Heart left ventricle (tissue), 16 donors: ENCODE measurements around the gene CHAF1A. TPM values are rescaled to one million over a fixed set of nuclear protein-coding genes. Genes with fewer than 3 reads are reported as not detected.
A peak's percentile ranks its signal among the peaks of the same experiment; 100 is the strongest.

Experiments used
- ATAC-seq, 4 donors: fragments of 200-7000 bp; cut with Tn5 transposase; one replicate each; pipeline ENCODE4 v1.9.1; 2020 to 2022; ENCODE audit warnings: moderate library complexity in 4 of 4, mild to moderate bottlenecking in 3 of 4, moderate number of reproducible peaks in 1 of 4
- DNase-seq, 5 donors: peaks; one replicate each; pipeline ENCODE4 v3.0.0-alpha.2; 2020
- H3K27ac ChIP-seq, 12 donors: fragments of 200-600 bp; sonication (generic) in 4 of 12; one replicate each; pipeline versions ENCODE4 v1.5.0 to v1.8.0; 2016 to 2022; ENCODE audit warnings: mild to moderate bottlenecking in 2 of 12
- H3K27me3 ChIP-seq, 9 donors: fragments of 200-600 bp; sonication (generic) in 2 of 9; one replicate each; pipeline versions ENCODE4 v1.5.1 to v1.8.0; 2016 to 2022; ENCODE audit warnings: mild to moderate bottlenecking in 3 of 9
- H3K36me3 ChIP-seq, 9 donors: fragments of 200-600 bp; sonication (generic) in 2 of 9; one replicate each; pipeline versions ENCODE4 v1.5.0 to v1.8.0; 2018 to 2022; ENCODE audit warnings: mild to moderate bottlenecking in 2 of 9
- H3K4me1 ChIP-seq, 12 donors: fragments of 200-600 bp; sonication (generic) in 4 of 12; one replicate each; pipeline versions ENCODE4 v1.5.0 to v1.8.0; 2016 to 2022; ENCODE audit warnings: mild to moderate bottlenecking in 3 of 12
- H3K4me3 ChIP-seq, 12 donors: fragments of 200-600 bp; sonication (generic) in 4 of 12; one replicate each; pipeline versions ENCODE4 v1.5.0 to v1.8.0; 2017 to 2022; ENCODE audit warnings: mild to moderate bottlenecking in 9 of 12, moderate library complexity in 4 of 12
- H3K9me3 ChIP-seq, 12 donors: fragments of 200-600 bp; sonication (generic) in 4 of 12; one replicate each; pipeline versions ENCODE4 v1.5.0 to v1.8.0; 2016 to 2022; ENCODE audit warnings: mild to moderate bottlenecking in 1 of 12
- POLR2A ChIP-seq, 2 donors: fragments of 450-650 bp; IDR thresholded peaks; one replicate each; pipeline ENCODE4 v1.6.1; 2017; ENCODE audit warnings: antibody characterized with exemption in 2 of 2, mild to moderate bottlenecking in 2 of 2, moderate library complexity in 2 of 2
- WGBS, 4 donors: extraction: QIAGEN DNeasy Blood & Tissue Kit in 2 of 4; methylation state at CpG; one replicate each; pipeline versions ENCODE4 v1.1.5 to v1.1.7; 2013 to 2018; 5-methylcytosine and 5-hydroxymethylcytosine counted together
- intact Hi-C, 10 donors: fragments of 100-400 bp; cut with DNase I; formaldehyde crosslinking; loops; one replicate each; pipeline versions ENCODE4 v1.11.1 to v1.14.2; 2022
- polyA plus RNA-seq, 2 donors: library from polyadenylated mRNA; stranded (reverse); fragments of 200-250 nt; gene quantifications; one replicate each; pipeline ENCODE4 v1.2.3, GENCODE V29; 2013
- total RNA-seq, 9 donors: library from RNA; depleted of rRNA in 2 of 9; stranded (reverse); fragments of >200 nt in 2 of 9; fragmentation: NEBNext Ultra II Directional in 3 of 9; extraction: Animal tissue kit (Norgen Biotek cat#: 25700) in 3 of 9; gene quantifications; one replicate each; pipeline versions ENCODE4 v1.1.0 to v1.2.4, GENCODE V29; 2016 to 2023
- TF ChIP-seq, protein P1 (sequence below), 12 donors: fragments of 200-600 bp; sonication (generic) in 4 of 12; IDR thresholded peaks; one replicate each; pipeline versions ENCODE4 v1.5.0 to v1.8.0; 2018 to 2022; ENCODE audit warnings: antibody characterized with exemption in 12 of 12, mild to moderate bottlenecking in 5 of 12
- donor health status: ischemic (EF 13 %, LVEDD 7.1; RV severe dilation, severe dysfunction).
- donor health status: healthy with polysubstance abuse.
- donor health status: DM: no; HTN: yes; CAD: no.
- donor health status: DM: no; HTN: no; CAD: no.
- donor health status: ischemic (EF 25% LVEDD 6.9; RV normal size, moderate dysfunction).
- donor health status: ischemic (EF 25% LVEDD 5.7; RV mildly dilated, moderate dysfunction).
- donor health status: healthy.
- donor health status: DM: yes; HTN: yes; CAD: no.
- donor health status: ischemic (EF 35%, LVEDD 5.7; RV mildly dilated, moderate dysfunction).
- donor health status: nonischemic (EF 11% LVEDD 7.7; RV severe dilation, severe dysfunction).
- donor health status: DM: yes; HTN: yes; CAD: no.
- donor health status: PGD.
- donor health status: ischemic (EF 29% LVEDD 5.4; RV normal size, mild dysfunction).
- donor health status: nonischemic (EF 23%, LVEDD 6.1; RV moderate dilation, normal function).

Gene CHAF1A
- total and polyA plus RNA-seq, 11 donors: 2.9 to 10.7 (median 5.5) TPM

GRCh38 chr19:4428326-4428975 lies 26.0 kb downstream of the CHAF1A start:
- peaks cover 0 to 46% (median 19%) of the 10 kb centered on the region in 9 donors for H3K36me3 ChIP-seq
- H3K4me3 ChIP-seq: no peak overlapping the region
- H3K4me1 ChIP-seq: peaks cover 0 to 22% (median 0%) of the 10 kb centered on the region in 12 donors
- ATAC-seq (no peak), DNase-seq (peak in 1 of 5 donors; percentile 55)
- H3K27ac ChIP-seq: no peak overlapping the region
- 93 to 96% (median 94%) methylated on average over 14 to 20 of the region's 20 CpGs for WGBS, 4 donors
- no peaks in the 10 kb centered on the region for H3K9me3 ChIP-seq
- H3K27me3 ChIP-seq: no peaks in the 10 kb centered on the region
- intact Hi-C loops: no loop called here
- TF ChIP-seq POLR2A (IDR thresholded peaks at IDR 0.05): no peak
- TF ChIP-seq, protein P1, sequence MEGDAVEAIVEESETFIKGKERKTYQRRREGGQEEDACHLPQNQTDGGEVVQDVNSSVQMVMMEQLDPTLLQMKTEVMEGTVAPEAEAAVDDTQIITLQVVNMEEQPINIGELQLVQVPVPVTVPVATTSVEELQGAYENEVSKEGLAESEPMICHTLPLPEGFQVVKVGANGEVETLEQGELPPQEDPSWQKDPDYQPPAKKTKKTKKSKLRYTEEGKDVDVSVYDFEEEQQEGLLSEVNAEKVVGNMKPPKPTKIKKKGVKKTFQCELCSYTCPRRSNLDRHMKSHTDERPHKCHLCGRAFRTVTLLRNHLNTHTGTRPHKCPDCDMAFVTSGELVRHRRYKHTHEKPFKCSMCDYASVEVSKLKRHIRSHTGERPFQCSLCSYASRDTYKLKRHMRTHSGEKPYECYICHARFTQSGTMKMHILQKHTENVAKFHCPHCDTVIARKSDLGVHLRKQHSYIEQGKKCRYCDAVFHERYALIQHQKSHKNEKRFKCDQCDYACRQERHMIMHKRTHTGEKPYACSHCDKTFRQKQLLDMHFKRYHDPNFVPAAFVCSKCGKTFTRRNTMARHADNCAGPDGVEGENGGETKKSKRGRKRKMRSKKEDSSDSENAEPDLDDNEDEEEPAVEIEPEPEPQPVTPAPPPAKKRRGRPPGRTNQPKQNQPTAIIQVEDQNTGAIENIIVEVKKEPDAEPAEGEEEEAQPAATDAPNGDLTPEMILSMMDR (IDR thresholded peaks at IDR 0.05): no peak

DNA sequence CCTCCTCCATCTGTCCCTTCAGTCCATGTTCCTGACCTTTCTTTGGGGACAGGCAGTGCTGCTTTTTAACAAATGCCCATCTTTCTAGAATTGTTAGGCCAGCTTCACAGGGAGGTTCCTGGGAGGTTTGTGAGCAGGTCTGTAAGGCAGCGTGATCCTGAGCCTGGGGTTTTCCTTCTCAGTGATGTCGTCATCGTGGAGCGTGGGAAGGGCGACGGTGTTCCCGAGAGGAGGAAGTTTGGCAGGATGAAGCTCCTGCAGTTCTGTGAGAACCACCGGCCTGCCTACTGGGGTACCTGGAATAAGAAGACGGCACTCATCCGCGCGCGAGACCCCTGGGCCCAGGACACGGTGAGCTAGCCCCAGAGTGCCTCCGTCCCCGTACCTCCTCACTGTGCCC lies 26.8 kb downstream of the CHAF1A start:
- H3K27ac ChIP-seq: no peak overlapping the region
- intact Hi-C loops: no loop called here
- ATAC-seq (no peak), DNase-seq (peak in 1 of 5 donors; percentile 8)
- TF ChIP-seq, protein P1 (IDR thresholded peaks at IDR 0.05): no peak
- TF ChIP-seq POLR2A (IDR thresholded peaks at IDR 0.05): no peak
- 86 to 91% (median 89%) methylated on average over 11 to 16 of the region's 16 CpGs for WGBS, 4 donors
- no peaks in the 10 kb centered on the region for H3K27me3 ChIP-seq
- peaks cover 0 to 22% (median 0%) of the 10 kb centered on the region in 12 donors for H3K4me1 ChIP-seq
- H3K9me3 ChIP-seq: no peaks in the 10 kb centered on the region
- H3K4me3 ChIP-seq: no peak overlapping the region
- peaks cover 0 to 46% (median 14%) of the 10 kb centered on the region in 9 donors for H3K36me3 ChIP-seq

DNA sequence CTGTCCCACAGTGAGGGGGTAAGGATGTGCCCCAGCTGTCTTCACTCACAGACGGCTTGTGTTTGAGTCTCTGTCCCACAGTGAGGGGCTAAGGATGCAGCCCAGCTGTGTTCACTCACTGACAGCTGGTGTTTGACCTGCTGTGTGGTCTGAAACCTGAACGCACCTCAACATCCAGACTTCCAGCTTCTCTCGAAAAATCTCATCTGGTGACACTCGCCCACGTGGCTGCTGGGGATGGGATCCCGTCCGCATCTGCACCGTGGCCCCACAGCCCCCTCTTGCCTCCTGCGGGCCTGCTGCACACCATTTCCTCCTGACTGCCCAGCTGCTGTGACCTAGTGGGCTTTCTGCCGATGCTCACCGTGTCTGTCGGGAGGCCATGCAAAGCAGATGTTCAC lies 27.3 kb downstream of the CHAF1A start:
- H3K9me3 ChIP-seq: no peaks in the 10 kb centered on the region
- whole genome bisulfite sequencing, 4 donors: 83 to 93% (median 87%) methylated on average over 12 of the region's 12 CpGs

GRCh38 chr19:4430760-4431159 lies 28.3 kb downstream of the CHAF1A start:
- DNase-seq: peak in 1 of 5 donors; percentile 28
- peak in 2 of 4 donors; percentile 31 to 72 for ATAC-seq
- Histone ChIP-seq H3K4me1 (peaks cover 0 to 22% (median 0%) of the 10 kb centered on the region in 12 donors), H3K27me3 (no peaks in the 10 kb centered on the region), H3K9me3 (no peaks in the 10 kb centered on the region), H3K36me3 (peaks cover 0 to 51% (median 14%) of the 10 kb centered on the region in 9 donors), H3K4me3 (no peak overlapping the region), H3K27ac (peak overlapping the region in 1 of 12 donors; percentile 68)
- intact Hi-C loops: no loop called here
- TF ChIP-seq POLR2A (IDR thresholded peaks at IDR 0.05): no peak
- TF ChIP-seq, protein P1 (IDR thresholded peaks at IDR 0.05): no peak
- WGBS, 4 donors: 91 to 95% (median 93%) methylated on average over 12 of the region's 12 CpGs

More for the DNA sequence above, 27.3 kb downstream of the CHAF1A start:
- no peak for ATAC-seq
- Histone ChIP-seq H3K27ac (no peak overlapping the region), H3K27me3 (no peaks in the 10 kb centered on the region), H3K4me3 (no peak overlapping the region), H3K4me1 (peaks cover 0 to 22% (median 0%) of the 10 kb centered on the region in 12 donors), H3K36me3 (peaks cover 0 to 50% (median 14%) of the 10 kb centered on the region in 9 donors)
- no peak for TF ChIP-seq POLR2A (IDR thresholded peaks at IDR 0.05)
- TF ChIP-seq, protein P1 (IDR thresholded peaks at IDR 0.05): no peak
- peak in 1 of 5 donors; percentile 11 for DNase-seq
- intact Hi-C loops: no loop called here
